Fibroblast of skin of left biceps (primary cell): Measurements from ENCODE around the gene DPP8.
A peak's percentile ranks its signal among the peaks of the same experiment; 100 is the strongest.

ENCODE experiments used
- DNase-seq, 2 experiments: peaks; one replicate each; pipeline ENCODE4 v3.0.0-alpha.2; 2013; ENCODE audit warnings: low read depth in 2 of 2

Gene DPP8

DNA sequence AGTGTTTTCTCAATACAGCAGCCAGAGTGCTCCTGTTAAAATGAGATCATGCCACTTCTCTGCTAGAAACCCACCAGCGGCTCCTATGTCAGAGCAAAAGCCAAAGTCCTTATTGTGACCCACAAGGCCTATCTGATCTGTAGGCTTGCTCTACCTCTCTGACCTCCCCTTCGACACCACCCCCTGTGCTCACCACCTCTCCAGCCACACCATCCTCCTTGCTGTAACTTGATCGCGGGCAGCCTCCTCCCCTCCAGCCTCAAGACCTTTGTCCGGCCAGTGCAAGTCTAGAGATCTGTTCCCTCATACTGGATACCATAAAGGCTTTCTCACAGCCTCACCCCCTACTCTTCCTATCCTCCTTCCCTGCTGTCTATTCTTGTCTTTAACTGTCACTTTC lies 92.8 kb downstream of the DPP8 start:
- no peak for DNase-seq

DNA sequence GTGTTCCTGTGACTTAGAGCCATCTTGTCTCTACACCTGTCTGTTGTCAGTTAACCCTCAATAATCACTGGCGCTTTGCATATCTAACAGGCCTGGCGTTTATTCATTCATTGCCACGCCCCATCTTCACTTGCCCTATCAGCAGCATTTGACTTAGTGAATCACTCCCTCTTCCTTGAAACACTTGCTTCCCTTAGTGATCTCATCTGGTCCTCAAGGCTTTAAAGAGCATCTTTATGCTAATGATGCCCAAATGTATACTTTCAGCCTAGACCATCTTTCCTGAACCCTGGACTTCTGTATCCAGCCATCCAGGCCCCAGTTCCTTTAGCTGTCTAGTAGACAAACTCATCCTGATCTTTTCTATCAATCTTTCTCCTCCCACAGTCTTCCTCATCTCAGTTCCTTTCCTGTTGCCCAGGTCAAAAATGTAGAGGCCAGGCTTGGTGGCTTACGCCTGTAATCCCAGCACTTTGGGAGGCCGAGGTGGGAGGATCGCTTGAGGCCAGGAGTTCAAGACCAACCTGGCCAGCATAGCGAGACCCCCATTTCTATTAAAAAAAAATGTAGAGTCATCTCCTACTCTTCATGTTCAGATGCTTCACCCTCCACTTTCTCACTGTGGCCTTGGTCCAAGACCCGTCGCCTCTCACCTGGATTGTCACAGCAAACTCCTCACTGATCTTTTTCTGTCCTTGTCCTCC lies 93.4 kb downstream of the DPP8 start:
- DNase-seq, result no peak

DNA sequence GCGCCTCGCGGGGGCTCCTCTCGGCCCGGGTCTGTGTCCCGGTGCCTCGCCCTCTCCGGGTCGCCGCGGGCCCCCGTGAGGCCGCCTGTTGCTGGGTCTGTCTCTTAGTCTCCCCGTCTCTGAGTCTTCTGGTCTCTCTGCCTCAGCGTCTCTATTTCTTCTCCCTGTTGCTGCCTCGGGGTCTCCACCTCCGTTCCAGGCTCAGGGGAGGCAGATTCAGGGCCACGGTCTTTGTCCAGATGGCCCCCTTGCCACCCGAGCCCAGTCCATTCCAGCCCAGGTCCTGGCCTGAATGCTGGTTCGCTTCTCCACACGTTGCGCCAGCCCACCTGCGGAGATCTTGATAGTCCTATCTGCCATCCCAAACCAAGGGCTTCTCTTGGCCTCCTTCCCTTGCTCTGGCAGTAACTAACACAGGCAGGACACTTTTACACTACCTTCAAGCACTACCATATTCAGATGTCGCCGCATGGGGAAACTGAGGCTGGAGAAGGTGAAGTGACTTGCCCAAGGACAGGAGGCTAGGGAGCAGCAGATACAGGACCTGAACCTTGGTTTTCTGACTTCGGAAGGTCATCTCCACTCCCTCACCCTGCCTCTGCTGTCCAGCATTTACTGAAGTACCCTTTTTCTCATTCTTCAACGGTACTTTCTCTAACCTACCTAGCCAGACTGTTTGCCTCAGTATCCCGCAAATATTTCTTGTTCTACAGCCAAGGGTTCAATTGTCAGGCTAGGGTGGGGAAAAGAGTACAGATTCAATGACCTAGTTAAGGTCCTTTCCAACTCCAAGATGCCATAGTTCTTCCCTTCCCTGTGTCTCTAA lies 94.1 kb downstream of the DPP8 start:
- DNase-seq, result no peak

DNA sequence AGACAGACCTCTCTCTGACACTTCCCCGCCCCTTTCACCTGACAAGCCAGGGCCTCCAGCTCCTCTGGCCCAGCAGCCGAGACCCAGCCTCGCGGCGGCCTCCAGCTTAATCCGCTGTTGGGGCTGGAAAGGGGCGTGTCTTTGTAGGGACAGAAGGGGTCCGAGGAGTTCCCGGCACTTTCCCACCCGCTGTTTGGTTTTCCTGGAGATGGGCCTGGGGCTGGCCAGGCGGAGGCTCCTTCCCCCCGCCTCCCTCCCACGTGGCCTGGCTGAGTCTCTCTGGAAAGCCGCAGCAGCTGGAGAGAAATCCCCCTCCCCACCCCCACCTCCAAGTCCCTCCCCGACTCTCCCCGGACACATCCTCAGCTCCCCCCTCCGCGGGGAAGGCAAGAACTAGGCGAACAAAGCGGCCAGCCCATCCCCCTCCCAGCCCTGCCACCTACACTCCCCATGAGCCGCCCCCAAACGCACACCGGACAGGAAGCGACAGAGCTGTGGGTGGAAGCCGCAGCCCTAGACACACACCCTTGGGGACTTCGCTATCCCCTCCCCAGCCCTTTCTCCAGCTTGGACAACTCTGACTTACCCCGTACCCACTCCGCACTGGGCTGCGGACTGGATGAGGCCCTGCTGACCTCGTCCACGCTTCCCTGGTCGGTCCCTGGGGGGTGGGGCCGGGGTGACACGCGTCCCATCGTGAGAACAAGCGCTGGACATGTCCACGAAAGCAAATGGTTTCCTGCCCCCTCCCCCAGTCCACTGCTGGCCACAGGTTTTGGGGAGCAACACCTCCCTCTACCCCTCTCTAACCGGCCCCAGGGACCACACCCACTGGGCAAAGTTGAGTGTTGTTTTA lies 95.9 kb downstream of the DPP8 start:
- DNase-seq, result peak; percentile 73 to 74

DNA sequence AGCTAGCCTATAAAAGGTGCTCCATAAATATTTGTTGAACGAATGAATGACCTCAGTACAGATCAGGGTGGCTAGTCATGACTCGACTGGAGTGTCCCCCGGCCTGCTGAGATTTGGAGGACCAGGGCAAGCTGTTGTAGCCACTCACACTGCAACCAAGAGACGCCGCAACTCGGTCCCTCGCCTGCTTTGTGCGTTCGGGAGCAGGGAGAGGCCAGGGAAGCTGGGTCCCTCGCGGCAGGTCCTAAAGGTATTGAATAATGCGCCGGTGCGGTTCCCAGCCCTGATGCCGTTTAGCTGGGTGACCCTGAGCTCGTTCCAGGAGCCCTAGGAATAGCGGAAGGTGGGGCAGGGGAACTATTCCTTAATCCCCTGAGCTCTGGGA lies 96.5 kb downstream of the DPP8 start:
- no peak for DNase-seq

DNA sequence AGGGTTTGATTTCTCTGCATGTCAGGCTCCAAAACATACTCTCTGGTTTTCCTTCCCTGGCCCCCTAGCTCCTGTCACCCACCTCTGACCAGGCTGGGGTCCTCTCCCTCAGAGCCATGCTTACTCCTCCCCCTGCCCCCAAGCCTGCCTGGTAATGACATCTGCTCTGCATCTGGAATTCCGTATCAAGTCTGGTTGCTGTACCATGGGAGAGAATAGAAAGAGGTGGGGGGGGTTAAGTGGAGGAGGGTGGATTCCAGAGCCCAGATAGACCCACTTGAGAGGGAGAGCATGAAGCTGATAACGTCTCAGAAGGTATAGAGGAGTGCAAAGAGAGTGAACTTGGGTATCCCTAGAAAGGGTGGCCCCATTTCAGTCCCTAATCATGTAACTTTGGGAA lies 98.9 kb downstream of the DPP8 start:
- DNase-seq, result no peak

DNA sequence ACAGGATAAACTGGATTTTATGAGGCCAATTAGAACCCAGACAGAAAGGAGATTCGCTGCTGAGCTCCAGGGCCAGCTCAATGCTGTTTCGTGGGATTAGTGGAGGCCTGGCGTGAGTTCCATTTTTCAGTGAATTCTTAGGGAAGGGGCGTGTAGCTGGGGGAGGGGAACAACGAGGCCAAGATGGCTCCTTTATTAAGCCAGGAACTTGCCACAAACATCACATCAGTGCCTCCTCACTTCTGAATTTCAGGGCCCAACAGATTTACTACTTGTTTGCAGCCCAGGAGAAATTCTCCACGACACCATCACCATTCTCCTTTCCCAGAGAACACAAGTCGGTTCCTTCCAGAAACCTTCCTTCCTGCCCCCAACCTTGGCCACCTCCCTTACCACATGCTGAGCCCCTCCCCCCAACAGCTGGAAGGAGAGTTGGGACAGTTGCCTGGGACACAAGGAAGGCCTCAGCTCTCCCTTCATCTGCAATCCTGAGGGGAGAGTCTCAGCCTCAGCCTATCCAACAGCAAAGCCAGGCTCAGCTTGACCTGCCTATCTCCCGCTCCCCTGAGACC lies 100.6 kb downstream of the DPP8 start:
- DNase-seq, result no peak

DNA sequence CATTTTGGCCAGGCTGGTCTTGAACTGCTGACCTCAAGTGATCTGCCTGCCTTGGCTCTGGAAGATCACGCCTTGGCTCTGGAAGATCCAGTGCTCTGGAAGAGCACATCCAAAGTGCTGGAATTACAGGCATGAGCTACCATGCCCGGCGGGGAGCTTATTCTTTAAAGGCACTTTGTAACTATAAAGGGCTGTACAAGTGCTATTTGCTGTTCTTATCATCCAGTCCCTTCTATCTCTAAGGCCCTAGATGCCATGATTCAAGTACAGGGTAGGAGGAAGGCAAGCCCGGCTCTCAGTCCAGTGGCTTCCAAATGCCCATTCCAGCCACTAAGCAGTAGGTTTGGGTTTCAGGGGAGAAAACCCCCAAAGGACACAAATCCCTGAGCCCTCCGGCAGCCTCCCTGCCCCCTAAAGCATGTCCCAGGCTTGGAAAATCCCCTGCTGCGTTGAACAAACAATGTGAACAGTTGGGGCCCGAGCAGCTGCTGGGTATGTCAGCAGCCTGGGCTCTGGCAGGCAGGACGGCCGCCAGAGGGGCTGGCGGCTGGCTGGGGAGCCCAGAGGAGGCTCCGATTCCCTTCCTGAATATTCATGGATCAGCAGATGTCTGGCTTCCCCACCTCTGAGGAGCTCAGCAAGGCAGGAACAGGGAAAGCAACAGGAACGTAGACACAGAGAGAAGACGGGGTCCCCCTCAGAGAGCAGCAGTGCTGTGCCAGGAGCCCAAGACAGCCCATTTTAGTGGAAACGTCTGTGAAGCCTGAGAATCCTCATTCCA lies 102.5 kb downstream of the DPP8 start:
- DNase-seq, result no peak

DNA sequence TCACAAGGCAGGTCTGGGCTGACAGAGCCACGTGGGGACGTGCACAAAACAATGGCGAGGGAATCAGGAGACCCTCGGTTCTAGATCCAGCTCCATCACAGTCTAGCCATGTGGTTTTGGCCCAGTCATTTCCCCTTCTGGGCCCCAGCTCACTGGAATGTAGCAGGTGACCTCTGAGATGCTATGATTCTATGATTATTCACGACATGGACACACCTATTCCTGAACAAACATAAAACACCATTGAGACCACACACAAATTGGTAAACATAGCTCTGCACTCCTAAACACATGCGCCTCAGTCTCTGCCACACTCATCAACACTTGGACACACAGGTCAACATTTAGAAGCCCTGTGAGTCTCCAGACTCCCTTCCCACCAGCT lies 103.7 kb downstream of the DPP8 start:
- no peak for DNase-seq

DNA sequence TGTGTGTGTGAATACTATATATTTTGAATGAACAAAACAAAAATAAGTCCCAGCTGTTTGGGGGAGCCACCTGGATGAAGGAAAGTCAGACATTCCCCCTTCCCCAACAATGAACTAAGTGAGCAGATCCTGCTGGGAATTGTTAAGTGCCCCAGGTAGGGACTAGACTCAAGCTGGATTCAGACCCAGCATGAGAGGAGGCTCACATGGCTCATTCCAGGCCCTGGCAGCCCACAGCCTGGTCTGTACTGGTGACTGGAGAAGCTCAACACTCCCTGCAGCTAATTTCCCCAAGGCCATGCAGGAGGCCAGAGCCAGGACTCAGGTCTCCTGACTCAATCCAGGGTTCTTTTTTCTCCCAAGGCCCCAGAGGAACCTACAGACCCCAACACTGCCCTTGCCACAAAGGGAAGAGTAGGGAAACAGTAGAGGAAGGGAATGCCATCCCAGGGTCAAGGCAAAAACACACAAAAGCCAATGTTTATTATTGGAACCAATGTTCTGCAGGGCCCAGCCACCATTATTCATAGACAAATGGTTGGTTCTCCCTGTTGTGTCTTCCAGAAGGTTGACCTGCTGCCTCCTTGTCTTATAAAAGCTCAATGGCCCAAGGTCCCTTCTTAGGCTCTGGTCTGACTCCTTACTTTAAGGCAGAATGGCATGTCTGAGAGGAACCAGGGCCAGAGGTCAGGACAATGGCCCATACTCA lies 104.3 kb downstream of the DPP8 start:
- no peak for DNase-seq

DNA sequence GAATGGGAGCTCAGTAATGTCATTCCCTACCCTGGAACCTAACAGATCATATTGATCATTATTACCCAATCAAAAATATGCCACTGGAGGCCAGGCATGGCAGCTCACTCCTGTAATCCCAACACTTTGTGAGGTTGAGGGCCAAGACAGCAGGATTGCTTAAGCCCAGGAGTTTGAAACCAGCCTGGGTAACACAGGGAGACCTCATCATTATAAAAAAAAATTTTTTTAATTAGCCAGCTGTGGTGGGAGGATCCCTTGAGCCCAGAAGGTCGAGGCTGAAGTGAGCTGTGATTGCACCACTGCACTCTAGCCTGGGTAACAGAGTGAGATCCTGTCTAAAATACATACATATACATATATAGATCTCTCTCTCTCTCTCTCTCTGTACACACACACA lies 104.9 kb downstream of the DPP8 start:
- no peak for DNase-seq

DNA sequence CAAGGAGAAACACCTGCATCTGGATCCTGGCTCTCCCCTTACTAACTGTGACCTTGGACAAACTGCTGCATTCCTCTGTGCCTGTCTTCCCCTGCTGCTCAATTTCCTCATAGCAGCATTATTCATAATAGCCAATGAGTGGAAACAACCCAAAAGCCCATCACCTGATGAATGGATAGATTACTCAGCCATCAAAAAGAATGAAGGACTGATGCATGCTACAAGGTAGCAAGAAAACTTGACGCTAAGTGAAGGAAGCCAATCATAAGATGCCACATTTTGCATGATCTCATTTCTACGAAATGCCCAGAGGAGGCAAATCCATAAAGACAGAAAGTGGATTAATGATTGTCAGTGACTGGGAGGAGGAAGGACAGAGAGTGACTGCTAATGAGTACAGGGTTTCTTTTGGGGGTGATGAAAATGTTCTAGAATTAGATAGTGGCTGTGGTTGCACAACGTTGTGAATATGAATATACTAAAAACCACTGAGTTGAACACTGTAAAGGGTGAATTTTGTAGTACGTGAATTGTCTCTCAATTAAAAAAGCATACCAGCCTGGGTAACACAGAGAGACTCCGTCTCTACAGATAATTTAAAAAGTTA lies 105.9 kb downstream of the DPP8 start:
- no peak for DNase-seq

DNA sequence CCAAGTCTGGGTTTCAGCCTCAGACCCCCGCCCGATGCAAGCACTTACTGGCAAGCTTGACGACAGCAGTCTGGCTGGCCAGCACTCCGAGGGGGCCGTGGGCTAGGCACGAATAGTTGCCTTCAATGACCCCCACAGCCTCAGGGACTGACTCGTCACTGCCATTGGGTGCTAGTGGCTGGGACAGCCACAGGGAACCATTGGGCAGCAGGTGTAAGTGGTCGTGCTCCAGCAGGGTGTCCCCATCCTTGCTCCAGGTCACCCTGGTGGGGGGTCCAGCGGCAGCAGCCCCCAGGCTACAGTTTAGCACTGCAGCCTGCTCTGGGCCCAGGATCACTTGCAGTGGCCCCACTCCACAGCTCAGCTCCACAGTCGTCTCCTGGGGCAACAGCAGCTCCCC lies 106.5 kb downstream of the DPP8 start:
- no peak for DNase-seq

DNA sequence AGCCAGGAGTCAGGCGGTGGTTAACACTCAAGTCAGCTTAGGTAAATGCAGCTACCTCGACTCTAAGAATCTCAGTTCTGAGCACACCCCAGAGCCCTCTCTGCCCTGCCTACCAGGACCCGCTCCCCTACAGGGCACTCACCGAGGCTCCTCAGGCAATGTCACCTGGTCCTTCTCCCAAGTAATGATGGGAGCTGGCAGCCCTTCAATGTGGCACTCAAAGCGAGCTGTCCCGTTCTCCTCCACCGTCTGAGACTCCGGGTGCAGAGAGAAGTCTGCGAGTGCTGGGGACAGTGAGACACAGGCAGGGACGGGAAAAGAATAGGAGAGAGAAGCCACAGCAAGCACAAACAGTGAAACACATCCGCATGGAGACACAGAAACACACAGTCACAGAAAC lies 107.5 kb downstream of the DPP8 start:
- no peak for DNase-seq

DNA sequence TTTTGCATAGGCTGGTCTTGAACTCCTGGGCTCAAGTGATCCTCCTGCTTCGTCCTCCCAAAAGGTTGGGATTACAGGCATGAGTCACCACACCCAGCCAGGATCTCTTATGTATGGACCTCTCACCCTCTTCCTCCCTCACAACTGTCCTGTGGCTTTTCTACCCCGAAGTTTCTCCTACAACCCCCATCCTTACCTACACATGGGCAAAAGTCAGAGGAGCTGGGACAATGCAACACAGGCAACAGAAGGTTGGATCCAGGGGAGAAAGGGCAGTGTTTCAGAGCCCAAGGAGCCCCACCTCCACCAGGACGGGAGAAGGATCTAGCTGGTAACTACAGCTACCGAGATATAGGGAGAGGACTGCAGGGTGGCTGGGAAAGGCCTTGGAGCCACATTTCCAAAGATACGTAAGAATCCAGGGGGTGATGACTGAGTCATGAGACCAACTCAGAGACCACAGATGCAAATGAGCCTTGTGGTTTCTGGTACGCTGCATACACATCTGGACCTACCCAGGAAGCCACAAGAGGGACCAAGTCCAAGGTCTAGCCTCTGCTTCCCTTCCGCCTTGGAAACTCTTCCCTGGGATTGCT lies 108.4 kb downstream of the DPP8 start:
- DNase-seq, result peak; percentile 97

DNA sequence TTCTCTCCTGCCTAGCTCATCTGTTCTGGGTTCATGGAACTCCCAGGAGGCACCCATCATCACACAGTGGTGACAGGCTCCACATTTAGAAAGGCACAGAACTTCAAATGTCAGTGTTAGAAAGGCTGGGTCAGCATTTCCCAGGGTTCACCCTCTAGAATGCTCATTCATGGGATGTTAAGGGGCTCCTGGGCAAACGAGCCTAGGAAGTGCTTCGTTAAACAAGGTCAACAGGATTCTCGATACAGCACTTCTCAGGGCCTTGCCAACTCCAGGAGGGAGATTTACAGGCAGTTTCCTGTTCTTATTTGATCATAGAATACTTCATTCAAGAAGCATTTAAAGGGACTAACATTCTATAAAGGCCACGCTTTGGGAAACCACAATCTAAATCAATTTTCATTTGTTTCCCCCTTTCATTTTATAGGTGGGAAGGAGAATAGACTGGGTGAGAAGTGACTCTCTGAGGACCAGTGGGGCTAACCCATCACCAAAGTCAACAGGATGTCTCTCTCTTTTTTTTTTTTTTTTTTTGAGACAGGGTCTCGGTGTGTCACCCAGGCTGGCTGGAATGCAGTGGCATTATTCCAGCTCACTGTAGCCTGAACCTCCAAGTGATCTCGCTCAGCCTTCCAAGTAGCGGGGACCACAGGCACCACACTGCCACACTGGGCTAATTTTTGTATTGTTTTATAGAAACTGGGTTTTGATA lies 109.0 kb downstream of the DPP8 start:
- no peak for DNase-seq

DNA sequence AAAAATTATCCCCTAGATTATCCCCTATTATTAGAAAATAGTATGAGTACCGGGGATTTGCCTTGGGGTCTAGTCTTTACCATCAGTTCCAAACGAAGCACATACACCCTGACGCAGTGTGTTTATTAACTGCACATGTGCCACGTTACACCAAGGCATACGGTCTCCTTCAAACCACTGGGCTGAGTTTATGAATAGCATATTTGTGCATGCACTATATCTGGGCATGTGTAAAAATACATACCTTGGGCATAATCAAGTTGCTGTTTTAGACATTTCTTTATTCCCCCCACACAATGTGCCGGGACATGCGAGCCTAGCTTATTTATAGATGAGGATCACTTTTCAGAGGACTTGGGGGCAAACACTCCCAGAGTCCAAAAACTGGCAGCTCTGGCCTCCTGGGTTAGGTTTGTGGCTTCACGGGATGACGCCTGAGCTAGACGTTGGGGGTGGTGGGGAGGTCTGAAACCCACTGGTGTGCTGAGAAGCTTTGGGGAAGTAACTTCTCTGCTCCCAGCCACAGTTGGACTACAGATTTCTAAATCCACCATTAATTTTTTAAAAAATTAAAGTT lies 111.0 kb downstream of the DPP8 start:
- no peak for DNase-seq

DNA sequence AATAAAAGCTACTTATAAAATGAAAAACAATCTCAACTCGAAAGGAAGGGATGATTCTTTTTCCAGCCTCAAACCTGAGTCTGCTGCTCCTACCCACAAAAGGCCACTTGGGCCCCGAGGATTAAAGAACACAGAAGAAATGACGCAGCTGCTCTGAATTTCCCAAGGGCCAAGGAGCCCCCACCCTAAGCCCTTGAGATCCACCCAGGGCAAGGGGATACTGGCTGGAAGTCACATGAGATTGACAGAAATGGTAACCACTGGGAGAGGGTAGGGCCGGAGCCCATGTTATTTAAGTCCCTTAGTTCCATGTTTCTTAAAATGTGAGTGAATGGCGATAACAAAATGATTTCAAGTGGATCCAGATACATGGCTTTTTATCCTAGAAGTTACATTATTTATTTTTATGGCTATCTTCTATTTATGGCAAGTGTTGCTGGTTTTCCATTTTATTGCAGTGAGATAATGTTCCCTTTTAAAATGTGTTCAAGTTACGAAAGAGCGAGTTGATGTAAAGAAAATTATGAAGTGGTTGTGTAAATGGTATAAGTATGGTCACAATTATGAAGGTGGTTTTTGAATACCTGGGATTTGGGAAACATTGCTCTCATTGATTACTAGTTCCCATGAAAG lies 111.6 kb downstream of the DPP8 start:
- DNase-seq, result no peak
